DMS53 treated with DMSO at 0.1 percent for 48 hours (cell line): ENCODE measurements around the gene TYW1.
A peak's percentile ranks its signal among the peaks of the same experiment; 100 is the strongest.
"Not testable (repeated sequence)": the region's sequence is repeated elsewhere in the genome, so short reads cannot be mapped to it uniquely, and the experiment has no call there.

Experiments used
- DNase-seq: peaks from one replicate; lab custom pipeline; 2025; ENCODE audit not compliant: unreplicated experiment; lab: John Stamatoyannopoulos, UW

TYW1 gene

GRCh38 chr7:66994691-66995049 lies 2.0 kb upstream of the TYW1 start:
- DNase-seq, result peak; percentile 41

GRCh38 chr7:66995050-66995776 lies 1.4 kb upstream of the TYW1 start, which contains the start of gene SBDS:
Gene SBDS, minus strand, starts transcription at chr7:66995586. Its CDS starts 169 bp downstream, at chr7:66995417.
- peak; percentile 99 for DNase-seq

- peak; percentile 27 for DNase-seq
Measured at GRCh38 chr7:67000601-67001258, 4.1 kb downstream of the TYW1 start.

GRCh38 chr7:67004145-67004544 lies 7.5 kb downstream of the TYW1 start:
- DNase-seq, result not testable (repeated sequence)

GRCh38 chr7:67006965-67007364 lies 10.3 kb downstream of the TYW1 start:
- no peak for DNase-seq

GRCh38 chr7:67008260-67008659 lies 11.6 kb downstream of the TYW1 start:
- no peak for DNase-seq

DNA sequence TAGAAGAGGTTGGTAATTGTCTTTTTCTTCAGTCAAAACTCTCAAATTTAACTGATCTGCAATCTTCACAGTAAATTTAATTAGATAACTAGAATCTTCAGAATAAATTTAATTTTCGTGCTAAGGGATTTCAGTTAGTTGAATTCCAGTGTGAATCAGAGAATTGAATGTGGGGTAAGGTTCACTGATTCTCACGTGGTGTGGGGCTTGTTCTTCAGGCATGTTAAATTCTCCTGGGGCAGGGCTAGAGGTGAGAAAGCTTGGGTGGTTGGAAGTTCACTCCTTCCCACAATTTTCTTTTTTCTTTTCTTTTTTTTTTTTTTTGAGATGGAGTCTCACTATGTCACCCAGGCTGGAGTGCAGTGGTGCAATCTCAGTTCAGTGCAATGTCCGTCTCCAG lies 13.0 kb downstream of the TYW1 start:
- DNase-seq, result not testable (repeated sequence)

DNA sequence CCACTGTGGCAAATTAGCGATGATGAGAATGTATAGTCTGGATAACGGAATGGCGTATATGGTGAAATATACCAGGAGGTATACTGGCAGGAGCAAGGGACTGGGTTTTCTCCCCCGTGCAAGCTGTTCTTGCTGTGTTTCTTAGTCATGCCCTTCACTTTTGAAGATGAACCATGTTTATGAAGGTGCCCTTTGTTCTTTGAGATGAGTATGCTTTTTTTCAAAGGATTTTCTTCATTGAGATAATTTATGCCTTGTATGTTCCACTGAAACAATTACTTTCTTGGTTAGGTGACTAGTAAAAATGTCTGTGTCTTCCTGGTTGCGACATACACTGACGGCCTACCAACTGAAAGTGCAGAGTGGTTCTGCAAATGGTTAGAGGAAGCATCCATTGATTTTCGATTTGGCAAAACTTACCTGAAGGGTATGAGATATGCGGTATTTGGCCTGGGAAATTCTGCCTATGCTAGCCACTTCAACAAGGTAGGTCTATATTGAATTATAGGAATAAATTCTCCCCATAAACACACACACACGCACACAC lies 17.5 kb downstream of the TYW1 start:
- DNase-seq, result not testable (repeated sequence)

- DNase-seq, result not testable (repeated sequence)
Measured at GRCh38 chr7:67017971-67018370, 21.3 kb downstream of the TYW1 start.

DNA sequence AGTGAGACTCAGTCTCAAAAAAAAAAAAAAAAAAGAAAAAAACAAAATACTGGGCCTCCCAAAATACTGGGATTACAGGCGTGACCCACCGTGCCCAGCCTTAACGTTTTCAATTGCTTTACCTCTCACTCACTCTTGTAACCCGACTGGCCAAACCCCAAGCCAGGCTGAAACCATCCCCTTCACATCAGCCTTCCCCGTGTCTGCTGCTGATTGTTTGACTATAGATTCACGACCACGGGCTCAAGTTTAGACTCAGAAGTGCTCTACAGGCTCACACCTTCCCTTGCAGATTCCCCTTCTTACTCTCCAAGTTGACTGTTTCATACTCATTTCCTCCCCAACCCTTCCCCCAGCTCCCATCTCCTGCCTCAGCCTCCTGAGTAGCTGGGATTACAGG lies 22.3 kb downstream of the TYW1 start:
- no peak for DNase-seq

GRCh38 chr7:67019562-67020390 lies 23.1 kb downstream of the TYW1 start:
- DNase-seq, result peak; percentile 45

DNA sequence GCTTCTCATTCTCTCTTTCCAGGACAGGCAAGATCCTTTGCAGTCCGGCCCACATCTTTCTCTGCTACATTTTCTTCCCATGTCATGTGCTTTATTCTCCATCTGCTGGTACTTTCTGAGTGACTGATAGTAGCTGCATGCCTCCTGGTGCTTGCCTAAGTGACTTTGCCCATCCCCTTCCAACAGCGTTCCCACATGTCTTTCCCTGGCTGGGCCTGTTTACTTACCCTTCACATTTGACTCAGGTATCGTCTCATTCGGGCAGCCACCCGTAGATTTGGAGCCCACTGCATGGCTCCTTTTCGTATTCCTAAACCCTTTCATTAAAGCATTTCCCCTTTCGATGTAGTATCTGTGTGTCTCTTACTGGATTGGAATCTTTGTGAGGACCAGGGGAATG lies 24.6 kb downstream of the TYW1 start:
- no peak for DNase-seq

DNA sequence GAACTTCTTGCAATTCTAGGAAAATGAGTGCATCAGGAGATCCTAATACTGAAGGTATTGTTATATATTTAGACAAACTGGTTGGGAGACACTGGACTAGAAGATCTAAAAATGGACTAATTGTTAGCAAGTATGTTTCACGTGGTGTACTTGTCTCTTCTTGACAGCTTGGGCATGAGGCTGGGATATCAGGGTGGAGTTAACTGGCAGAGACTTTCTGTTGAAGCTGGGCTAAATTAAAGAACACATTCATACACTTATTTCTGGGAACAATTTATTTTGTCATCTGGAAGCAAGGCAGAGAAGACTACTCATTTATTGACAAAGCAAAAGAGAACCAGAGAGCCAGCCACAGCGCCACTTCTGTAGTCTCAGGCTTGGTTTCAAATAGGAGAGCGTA lies 25.9 kb downstream of the TYW1 start:
- no peak for DNase-seq

GRCh38 chr7:67025459-67025858 lies 28.8 kb downstream of the TYW1 start:
- DNase-seq, result not testable (repeated sequence)

GRCh38 chr7:67031685-67032084 lies 35.1 kb downstream of the TYW1 start:
- not testable (repeated sequence) for DNase-seq

GRCh38 chr7:67033251-67033650 lies 36.6 kb downstream of the TYW1 start:
- DNase-seq, result no peak

DNA sequence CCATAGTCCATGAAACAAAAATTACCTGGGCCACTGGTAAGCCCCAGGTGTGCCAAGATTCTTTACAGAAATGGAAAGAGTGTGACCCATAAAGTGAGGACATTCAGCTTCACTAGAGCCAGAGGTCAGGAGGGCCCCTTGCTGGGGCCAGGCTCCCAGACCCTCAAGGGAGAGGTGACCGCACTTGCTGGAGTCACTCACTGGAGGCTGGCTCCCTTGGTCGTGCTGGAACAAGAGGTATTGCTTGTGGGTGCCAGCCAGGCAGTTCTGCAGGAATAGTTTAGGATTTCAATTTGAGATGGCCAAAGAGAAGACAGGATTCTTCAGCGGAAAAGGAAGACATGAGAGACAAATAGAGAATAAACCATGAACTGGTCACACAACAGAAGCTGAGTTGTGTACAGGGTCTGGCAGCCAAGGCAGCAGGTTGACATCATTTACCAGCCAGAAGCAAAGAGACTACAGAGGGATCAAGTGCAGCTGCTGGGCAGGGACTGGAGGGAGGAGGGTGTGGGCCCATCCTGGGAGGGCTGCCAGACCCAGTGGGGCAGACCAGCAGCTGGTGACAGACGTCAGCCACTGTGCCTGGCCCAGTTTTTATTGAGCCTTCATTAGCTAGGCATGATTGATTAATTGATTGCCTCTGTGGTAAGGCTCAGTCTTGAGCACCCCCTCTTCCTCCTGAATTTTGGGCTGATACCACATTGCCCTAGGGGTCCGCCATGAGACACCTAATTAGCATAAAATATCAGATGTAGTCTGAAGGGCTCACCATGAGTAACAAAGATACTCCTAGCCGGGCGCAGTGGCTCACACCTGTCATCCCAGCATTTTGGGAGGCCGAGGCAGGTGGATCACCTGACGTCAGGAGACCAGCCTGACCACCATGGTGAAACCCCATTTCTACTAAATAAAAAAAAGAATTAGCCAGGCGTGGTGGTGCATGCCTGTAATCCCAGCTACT lies 40.1 kb downstream of the TYW1 start:
- not testable (repeated sequence) for DNase-seq

DNA sequence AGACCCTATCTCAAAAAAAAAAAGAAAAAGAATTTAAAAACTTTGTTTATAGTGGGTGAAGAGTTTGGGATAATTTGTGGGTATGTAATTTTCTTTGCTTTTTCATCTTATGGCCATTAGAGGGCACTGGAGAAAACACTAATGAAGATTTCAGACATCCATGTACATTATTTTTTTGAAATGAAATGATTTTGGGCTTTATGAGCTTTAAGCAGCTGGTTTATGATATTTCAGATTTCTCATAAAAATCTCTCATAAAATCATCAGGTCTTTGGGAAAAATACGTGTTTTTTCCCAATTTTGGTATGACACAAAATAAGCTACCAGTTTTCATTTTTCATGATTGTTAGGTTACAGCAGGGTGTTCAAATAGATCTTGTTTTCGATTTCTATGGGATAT lies 44.2 kb downstream of the TYW1 start:
- not testable (repeated sequence) for DNase-seq

DNA sequence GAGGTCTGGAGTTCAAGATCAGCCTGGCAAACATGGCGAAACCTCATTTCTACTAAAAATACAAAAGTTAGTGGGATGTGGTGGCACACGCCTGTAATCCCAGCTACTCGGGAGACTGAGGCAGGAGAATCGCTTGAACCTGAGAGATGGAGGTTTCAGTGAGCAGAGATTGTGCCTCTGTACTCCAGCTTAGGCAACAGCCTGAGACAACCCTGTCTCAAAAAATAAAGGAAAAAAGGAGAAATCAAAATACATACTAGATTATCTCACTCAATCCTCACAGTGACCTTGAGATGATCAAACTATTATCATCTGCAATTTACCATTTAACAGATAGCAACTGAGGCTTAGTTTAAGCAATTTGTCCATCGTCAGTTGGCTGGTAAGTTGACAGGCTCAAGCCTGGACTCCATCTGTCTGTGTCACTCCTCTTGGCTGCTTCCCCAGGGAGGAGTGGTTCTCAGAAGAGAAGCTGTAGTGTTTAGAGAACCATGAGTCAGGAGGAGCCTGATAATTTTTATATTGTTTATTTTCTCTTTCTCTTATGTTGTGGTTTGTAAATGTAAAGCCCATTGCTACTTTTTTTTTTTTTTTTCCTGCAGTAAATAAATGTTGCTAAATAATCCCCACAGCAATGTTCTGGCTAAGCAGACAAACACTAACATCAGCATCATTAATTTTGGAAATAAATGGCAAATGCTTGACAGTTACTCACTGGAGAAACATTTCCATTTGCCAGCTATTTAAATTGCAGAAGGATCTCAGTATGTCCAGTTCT lies 46.3 kb downstream of the TYW1 start:
- DNase-seq, result peak; percentile 31

GRCh38 chr7:67043559-67043930 lies 46.9 kb downstream of the TYW1 start:
- not testable (repeated sequence) for DNase-seq
